Measurements from ENCODE around the gene CPT1B. TPM values are rescaled to one million over a fixed set of nuclear protein-coding genes. Genes with fewer than 3 reads are reported as not detected.

CPT1B gene
- polyA plus RNA-seq, 1 donor from 2014 or later: 72.4 TPM

DNA sequence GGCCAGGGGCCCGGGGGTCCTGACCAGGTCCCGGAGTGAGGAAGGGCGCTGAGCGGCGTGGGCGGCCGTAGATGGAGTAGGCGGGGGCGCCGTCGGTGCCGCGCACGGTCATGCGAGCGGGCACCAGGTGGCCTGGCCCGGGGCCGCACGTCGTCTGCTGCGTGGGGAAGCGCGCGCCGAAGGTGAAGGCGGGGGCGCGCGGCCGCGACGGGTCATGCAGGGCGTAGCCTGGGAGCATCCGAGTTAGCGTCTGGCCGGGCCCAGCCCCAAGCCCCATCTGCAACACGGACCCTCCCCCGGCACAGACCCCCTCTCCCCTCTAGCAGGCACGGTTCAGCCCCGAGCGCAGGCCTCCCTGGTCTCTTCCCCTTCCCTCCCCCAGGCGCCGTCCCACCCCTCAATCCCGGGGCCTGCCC, 46.7 kb downstream of the CPT1B start:
- H3K36me3 ChIP-seq (ENCODE audit: insufficient read depth, low read length): no peaks in the 10 kb centered on the region
- TF ChIP-seq, protein P1, sequence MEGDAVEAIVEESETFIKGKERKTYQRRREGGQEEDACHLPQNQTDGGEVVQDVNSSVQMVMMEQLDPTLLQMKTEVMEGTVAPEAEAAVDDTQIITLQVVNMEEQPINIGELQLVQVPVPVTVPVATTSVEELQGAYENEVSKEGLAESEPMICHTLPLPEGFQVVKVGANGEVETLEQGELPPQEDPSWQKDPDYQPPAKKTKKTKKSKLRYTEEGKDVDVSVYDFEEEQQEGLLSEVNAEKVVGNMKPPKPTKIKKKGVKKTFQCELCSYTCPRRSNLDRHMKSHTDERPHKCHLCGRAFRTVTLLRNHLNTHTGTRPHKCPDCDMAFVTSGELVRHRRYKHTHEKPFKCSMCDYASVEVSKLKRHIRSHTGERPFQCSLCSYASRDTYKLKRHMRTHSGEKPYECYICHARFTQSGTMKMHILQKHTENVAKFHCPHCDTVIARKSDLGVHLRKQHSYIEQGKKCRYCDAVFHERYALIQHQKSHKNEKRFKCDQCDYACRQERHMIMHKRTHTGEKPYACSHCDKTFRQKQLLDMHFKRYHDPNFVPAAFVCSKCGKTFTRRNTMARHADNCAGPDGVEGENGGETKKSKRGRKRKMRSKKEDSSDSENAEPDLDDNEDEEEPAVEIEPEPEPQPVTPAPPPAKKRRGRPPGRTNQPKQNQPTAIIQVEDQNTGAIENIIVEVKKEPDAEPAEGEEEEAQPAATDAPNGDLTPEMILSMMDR (IDR thresholded peaks at IDR 0.05; ENCODE audit: poor library complexity, severe bottlenecking): no peak
- no peak for TF ChIP-seq TAF1 (IDR thresholded peaks at IDR 0.05; ENCODE audit: low read depth)
- no peak for TF ChIP-seq POLR2AphosphoS5 (IDR thresholded peaks at IDR 0.05)
- TF ChIP-seq, protein P2, sequence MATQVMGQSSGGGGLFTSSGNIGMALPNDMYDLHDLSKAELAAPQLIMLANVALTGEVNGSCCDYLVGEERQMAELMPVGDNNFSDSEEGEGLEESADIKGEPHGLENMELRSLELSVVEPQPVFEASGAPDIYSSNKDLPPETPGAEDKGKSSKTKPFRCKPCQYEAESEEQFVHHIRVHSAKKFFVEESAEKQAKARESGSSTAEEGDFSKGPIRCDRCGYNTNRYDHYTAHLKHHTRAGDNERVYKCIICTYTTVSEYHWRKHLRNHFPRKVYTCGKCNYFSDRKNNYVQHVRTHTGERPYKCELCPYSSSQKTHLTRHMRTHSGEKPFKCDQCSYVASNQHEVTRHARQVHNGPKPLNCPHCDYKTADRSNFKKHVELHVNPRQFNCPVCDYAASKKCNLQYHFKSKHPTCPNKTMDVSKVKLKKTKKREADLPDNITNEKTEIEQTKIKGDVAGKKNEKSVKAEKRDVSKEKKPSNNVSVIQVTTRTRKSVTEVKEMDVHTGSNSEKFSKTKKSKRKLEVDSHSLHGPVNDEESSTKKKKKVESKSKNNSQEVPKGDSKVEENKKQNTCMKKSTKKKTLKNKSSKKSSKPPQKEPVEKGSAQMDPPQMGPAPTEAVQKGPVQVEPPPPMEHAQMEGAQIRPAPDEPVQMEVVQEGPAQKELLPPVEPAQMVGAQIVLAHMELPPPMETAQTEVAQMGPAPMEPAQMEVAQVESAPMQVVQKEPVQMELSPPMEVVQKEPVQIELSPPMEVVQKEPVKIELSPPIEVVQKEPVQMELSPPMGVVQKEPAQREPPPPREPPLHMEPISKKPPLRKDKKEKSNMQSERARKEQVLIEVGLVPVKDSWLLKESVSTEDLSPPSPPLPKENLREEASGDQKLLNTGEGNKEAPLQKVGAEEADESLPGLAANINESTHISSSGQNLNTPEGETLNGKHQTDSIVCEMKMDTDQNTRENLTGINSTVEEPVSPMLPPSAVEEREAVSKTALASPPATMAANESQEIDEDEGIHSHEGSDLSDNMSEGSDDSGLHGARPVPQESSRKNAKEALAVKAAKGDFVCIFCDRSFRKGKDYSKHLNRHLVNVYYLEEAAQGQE (IDR thresholded peaks at IDR 0.05; ENCODE audit: borderline replicate concordance): no peak
- TF ChIP-seq MXI1 (conservative IDR thresholded peaks at IDR 0.05; ENCODE audit: poor library complexity, severe bottlenecking): no peak
- no peak for TF ChIP-seq EZH2 (IDR thresholded peaks at IDR 0.05; ENCODE audit: borderline replicate concordance, insufficient read depth, low read length, poor library complexity, severe bottlenecking)
- no peak for TF ChIP-seq SMC3 (conservative IDR thresholded peaks at IDR 0.05; ENCODE audit: poor library complexity)
- no peak for TF ChIP-seq RAD21 (conservative IDR thresholded peaks at IDR 0.05)
- no peak for TF ChIP-seq EP300 (conservative IDR thresholded peaks at IDR 0.05; ENCODE audit: poor library complexity, severe bottlenecking)
- H2AFZ ChIP-seq (ENCODE audit: low read depth, low read length): no peak overlapping the region
- peak overlapping the region; percentile 20 for H3K9ac ChIP-seq (ENCODE audit: low read length)
- no peaks in the 10 kb centered on the region for H3K79me2 ChIP-seq (replicated peaks; ENCODE audit: insufficient read depth, low read length)
- H3K9me2 ChIP-seq (ENCODE audit: insufficient read depth, low read length): no peaks in the 10 kb centered on the region
- no peaks in the 10 kb centered on the region for H3F3A ChIP-seq (ENCODE audit: insufficient read depth, low read length, poor library complexity, severe bottlenecking)
- no peaks in the 10 kb centered on the region for H4K20me1 ChIP-seq (ENCODE audit: insufficient read depth)
- H3K27me3 ChIP-seq (ENCODE audit: insufficient read depth, low read depth, low read length): peaks cover 34% of the 10 kb centered on the region
- H3K27ac ChIP-seq (ENCODE audit: low read length): no peak overlapping the region
- no peak overlapping the region for H3K4me2 ChIP-seq (ENCODE audit: low read length)
- H3K9me3 ChIP-seq (ENCODE audit: low read length): no peaks in the 10 kb centered on the region
- H3K4me3 ChIP-seq (ENCODE audit: low read length): peak overlapping the region; percentile 57

DNA sequence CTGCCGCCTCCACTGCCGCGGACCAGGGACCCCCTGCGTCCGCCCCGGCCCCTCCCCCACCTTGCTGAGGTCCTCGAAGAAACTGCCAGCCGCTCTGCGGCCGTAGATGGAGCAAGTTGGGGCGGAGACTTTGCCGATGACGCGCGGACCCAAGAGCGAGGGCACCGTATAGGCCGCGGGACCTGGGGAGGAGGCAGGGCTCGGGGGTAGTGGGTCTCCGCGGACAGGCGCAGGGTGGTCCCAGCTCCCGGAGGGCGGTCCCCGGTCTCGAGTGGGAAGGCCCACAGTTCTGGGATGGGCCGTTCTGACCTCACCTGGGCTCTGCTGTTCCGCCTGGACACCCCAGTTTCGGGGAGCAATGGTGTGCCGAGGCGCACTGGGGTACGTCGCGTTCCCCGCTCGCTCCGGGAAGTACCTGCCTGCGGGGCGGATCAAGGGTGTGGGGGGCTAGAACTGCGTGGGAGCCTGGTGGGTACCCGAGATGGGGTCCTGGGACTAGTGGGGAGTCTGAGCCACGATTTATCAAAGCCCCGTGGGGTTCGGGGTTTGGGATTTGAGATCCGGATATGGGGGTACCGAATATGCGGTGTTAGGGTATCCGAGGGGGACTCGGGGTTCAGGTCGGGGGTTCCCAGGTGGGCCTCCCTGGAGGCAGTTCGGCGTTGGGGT, 47.2 kb downstream of the CPT1B start:
- Histone ChIP-seq H3K27ac (ENCODE audit: low read length) (no peak overlapping the region), H3K27me3 (ENCODE audit: insufficient read depth, low read depth, low read length) (peaks cover 34% of the 10 kb centered on the region), H3K4me2 (ENCODE audit: low read length) (no peak overlapping the region), H4K20me1 (ENCODE audit: insufficient read depth) (no peaks in the 10 kb centered on the region), H3K9me3 (ENCODE audit: low read length) (no peaks in the 10 kb centered on the region), H3K36me3 (ENCODE audit: insufficient read depth, low read length) (no peaks in the 10 kb centered on the region), H2AFZ (ENCODE audit: low read depth, low read length) (no peak overlapping the region), H3F3A (ENCODE audit: insufficient read depth, low read length, poor library complexity, severe bottlenecking) (no peaks in the 10 kb centered on the region), H3K9me2 (ENCODE audit: insufficient read depth, low read length) (no peaks in the 10 kb centered on the region), H3K4me3 (ENCODE audit: low read length) (peak overlapping the region; percentile 57), H3K79me2 (replicated peaks; ENCODE audit: insufficient read depth, low read length) (no peaks in the 10 kb centered on the region), H3K9ac (ENCODE audit: low read length) (no peak overlapping the region)
- TF ChIP-seq, protein P2 (IDR thresholded peaks at IDR 0.05; ENCODE audit: borderline replicate concordance): no peak
- TF ChIP-seq EP300 (conservative IDR thresholded peaks at IDR 0.05; ENCODE audit: poor library complexity, severe bottlenecking) (no peak), EZH2 (IDR thresholded peaks at IDR 0.05; ENCODE audit: borderline replicate concordance, insufficient read depth, low read length, poor library complexity, severe bottlenecking) (no peak), SMC3 (conservative IDR thresholded peaks at IDR 0.05; ENCODE audit: poor library complexity) (no peak), MXI1 (conservative IDR thresholded peaks at IDR 0.05; ENCODE audit: poor library complexity, severe bottlenecking) (no peak), RAD21 (conservative IDR thresholded peaks at IDR 0.05) (no peak), TAF1 (IDR thresholded peaks at IDR 0.05; ENCODE audit: low read depth) (no peak), POLR2AphosphoS5 (IDR thresholded peaks at IDR 0.05) (no peak)
- TF ChIP-seq, protein P1 (IDR thresholded peaks at IDR 0.05; ENCODE audit: poor library complexity, severe bottlenecking): no peak

All from neural cell (in vitro differentiated cells).